GM12873 (cell line): ENCODE measurements around the gene TMEM141.

ENCODE experiments used
- TF ChIP-seq, protein P1 (sequence below): IDR thresholded peaks from 2 replicates; pipeline ENCODE4 v1.5.1; 2012; ENCODE audit warnings: low read depth, mild to moderate bottlenecking, moderate library complexity, low read length, control low read depth; ENCODE audit not compliant: insufficient read depth; ENCODE audit errors: missing control alignments

TMEM141 gene

DNA sequence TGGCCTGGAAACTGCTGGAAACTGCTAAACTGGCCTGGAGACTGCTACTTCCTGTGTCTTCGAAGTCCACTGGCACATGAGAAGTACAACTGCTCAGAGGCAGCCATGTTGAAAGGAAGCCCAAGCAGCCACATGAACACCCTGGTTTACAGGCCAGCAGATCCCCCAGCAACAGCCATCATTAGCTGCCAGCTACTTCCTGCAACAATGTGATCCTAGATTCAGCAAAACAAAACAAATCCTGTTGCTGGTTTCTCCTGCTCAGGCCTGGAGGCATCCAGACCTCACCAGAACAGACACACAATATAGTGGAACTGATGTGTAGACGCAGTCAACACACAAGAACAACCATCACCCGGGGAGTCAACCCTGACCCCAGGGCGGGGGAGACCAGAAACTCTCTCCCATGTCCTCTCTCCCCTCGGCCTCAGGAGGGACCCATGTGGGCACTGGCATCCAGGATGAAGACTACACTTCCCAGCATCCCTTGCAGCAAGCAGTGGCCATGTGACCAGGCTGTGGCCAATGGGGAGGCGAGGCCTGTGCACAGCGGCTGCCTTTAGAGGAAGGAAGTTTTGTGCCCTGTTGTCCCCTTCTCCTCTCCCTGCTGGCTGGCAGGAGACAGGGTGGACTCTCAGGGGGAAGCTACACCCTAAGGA, 17.6 kb upstream of the TMEM141 start:
- TF ChIP-seq, protein P1, sequence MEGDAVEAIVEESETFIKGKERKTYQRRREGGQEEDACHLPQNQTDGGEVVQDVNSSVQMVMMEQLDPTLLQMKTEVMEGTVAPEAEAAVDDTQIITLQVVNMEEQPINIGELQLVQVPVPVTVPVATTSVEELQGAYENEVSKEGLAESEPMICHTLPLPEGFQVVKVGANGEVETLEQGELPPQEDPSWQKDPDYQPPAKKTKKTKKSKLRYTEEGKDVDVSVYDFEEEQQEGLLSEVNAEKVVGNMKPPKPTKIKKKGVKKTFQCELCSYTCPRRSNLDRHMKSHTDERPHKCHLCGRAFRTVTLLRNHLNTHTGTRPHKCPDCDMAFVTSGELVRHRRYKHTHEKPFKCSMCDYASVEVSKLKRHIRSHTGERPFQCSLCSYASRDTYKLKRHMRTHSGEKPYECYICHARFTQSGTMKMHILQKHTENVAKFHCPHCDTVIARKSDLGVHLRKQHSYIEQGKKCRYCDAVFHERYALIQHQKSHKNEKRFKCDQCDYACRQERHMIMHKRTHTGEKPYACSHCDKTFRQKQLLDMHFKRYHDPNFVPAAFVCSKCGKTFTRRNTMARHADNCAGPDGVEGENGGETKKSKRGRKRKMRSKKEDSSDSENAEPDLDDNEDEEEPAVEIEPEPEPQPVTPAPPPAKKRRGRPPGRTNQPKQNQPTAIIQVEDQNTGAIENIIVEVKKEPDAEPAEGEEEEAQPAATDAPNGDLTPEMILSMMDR = no peak

DNA sequence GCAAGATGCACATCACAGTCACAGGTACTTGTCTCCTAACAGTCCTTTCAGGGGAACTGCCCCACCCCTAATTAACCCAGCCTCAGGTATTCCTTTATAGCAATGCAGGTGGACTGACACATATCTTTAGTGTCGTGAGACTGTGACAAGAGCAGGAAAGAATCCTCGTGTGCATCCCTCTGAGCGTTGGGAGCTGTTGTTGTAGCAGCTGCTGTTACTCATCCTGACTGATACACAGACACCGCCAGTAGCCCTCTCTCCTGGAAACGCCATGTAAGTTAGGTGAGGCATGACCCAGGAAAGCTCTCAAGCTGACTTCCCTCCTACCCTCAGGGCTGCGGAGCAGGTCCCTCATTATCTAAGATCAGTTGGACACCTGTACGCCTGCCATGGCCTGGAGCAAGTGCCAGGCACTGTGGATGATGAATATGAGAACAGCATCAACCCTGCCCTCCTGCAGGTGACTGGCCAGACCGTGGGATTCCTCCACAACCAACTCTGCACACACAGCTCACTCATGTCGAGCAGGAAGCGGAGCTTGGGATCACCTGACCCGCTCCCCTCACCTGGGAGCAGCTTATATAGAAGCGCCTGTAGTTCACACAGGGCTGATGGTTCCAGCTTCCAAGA, 16.6 kb upstream of the TMEM141 start:
- TF ChIP-seq, protein P1 = no peak

DNA sequence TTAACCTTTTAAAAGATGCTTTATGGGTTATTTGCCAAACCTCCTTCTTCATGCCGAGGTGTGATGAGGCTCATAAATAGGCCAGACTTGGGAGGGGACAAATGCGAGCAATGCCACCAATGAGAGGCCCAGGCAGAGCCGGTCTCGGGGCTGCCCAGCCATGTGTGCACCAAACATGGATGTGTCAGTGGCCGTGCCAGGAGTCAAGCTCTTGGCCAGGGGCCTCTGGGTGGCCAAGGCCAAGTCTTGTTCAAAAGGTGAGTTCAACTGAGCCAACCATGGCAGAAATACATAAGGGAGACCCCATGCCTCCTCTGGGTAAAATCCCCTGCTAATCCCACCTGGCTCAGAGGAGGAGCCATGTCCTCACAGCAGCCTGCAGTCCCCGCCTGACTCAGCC, 16.0 kb upstream of the TMEM141 start:
- TF ChIP-seq, protein P1 = no peak

DNA sequence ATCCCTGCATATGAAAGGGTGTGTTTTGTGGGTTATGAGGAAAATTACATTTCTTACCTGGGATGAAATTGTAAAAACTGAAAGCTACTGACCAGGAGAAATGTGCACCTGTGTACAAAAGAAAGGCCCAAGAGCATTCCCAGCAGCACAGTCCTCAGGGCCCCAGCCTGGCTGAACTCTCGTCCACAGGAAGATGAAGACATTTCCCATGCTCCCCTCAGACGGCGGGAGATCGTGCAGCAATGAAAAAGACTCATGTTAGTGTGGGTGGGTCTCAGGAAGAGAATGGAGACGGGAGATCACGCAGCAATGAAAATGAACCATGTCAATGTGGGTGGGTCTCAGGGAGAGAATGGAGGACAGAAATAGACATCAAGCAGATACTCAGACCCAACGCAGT, 14.2 kb upstream of the TMEM141 start:
- TF ChIP-seq, protein P1 = no peak

DNA sequence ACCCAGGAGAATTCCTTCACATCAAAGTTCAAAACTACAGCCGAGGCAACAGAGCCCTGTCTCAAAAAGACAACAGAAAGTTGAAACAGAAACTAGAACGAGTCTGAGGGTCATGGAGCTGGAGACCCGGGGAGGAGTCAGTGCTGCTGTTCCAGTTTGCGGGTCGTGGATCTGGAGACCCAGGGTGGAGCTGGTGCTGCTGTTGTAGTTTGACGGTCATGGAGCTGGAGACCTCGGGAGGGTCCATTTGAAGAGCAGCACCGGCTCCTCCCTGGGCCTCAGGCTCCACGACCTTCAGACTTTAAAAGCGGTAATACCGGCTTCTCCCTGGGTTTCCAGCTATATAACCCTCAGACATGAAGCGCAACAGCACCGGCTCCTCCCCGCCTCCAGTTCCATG, 13.8 kb upstream of the TMEM141 start:
- TF ChIP-seq, protein P1 = no peak

DNA sequence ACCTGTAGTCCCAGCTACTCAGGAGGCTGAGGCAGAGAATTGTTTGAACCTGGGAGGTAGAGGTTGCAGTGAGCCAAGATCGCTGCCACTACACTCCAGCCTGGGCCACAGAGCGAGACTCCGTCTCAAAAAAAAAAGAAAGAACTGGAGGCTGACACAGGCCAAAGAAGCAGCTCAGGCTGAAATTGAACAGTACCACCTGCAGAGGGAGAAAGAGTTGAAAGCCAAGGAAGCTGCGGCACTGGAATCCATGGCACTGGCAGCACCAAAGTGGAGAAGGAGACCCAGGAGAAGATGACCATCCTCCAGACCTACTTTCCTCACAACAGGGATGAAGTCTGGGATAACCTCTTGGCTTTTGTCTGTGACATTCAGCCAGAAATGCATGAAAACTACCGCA, 11.3 kb upstream of the TMEM141 start:
- TF ChIP-seq, protein P1 = no peak

DNA sequence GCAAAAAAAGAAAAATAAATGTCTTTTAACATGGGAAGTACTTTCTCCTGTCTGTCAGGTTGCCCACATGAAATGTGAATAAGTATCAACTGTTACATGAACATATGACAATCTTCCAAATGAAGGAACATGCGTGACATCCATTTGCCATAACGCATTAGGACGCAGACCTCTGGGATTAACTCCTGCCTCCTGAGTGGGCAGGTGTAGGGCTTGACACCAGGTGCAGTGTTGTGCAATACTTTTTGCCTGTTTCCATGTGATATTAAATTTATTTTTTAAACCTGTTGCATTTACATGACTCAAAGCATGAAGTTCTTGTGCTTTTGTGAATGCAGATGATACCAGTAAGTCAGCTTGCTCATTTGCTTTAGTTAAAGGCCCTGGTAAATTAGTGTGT, 8.7 kb upstream of the TMEM141 start:
- TF ChIP-seq, protein P1 = no peak
